K562 (cell line): ENCODE results near the gene ADAMTS14. TPM values are rescaled to one million over a fixed set of nuclear protein-coding genes. Genes with fewer than 3 reads are reported as not detected.

ENCODE experiments used
- ATAC-seq: fragments of 200-7000 bp; cut with Tn5 transposase; 3 replicates; pipeline ENCODE4 v1.9.1; 2020; ENCODE audit warnings: moderate library complexity
- BruUV-seq: library from RNA; stranded (reverse); fragments of 400-500 nt; replicated peaks from 2 replicates; lab custom pipeline; 2021; lab: Mats Ljungman, UMichigan
- CTCF ChIA-PET: fragments of 300-600 bp; formaldehyde crosslinking; extraction: SDS; loops from one replicate; lab custom pipeline; 2021; ENCODE audit warnings: low intra/inter-chr PET ratio; lab: Yijun Ruan, JAX
- POLR2A ChIA-PET: fragments of 300-600, 350-650 bp; sonication (Branson Sonifier 250); formaldehyde crosslinking; extraction: SDS; loops from one replicate; lab custom pipeline; 2021; ENCODE audit warnings: antibody characterized with exemption, inconsistent platforms; lab: Yijun Ruan, JAX
- DNase-seq, 4 experiments: peaks; one replicate each; pipeline versions ENCODE4 v3.0.0 to v3.0.0-alpha.2; 2011 to 2018; ENCODE audit warnings: low spot score in 3 of 4, mixed read lengths in 3 of 4; ENCODE audit errors: extremely low read depth in 1 of 4
- FAIRE-seq: peaks from 2 replicates; lab custom pipeline; 2011; peaks lifted over from hg19 to GRCh38; lab: Jason Lieb, UNC
- H2AFZ ChIP-seq: 2 replicates; pipeline ENCODE4 v1.6.0; 2011; ENCODE audit warnings: low read depth, low read length, control low read depth, inconsistent platforms
- H3K27ac ChIP-seq: fragments of 200-600 bp; 3 replicates; pipeline ENCODE4 v1.8.0; 2011; ENCODE audit warnings: low read depth, mild to moderate bottlenecking, control low read depth, inconsistent platforms, low read length, moderate library complexity, mixed read lengths; ENCODE audit errors: extremely low read depth
- H3K27me3 ChIP-seq, 2 experiments: fragments of 300-600 bp in 1 of 2; 2 replicates in 1 of 2; 3 replicates in 1 of 2; pipeline versions ENCODE4 v1.6.0 to v1.8.0; 2011; ENCODE audit warnings: inconsistent platforms in 2 of 2, low read length in 2 of 2, mild to moderate bottlenecking in 1 of 2, mixed read lengths in 1 of 2, moderate library complexity in 1 of 2; ENCODE audit not compliant: control insufficient read depth in 2 of 2, insufficient read depth in 2 of 2
- H3K36me3 ChIP-seq: fragments of 300-600 bp; 3 replicates; pipeline ENCODE4 v1.8.0; 2011; ENCODE audit warnings: mild to moderate bottlenecking, low read length, inconsistent platforms; ENCODE audit not compliant: control insufficient read depth, insufficient read depth
- H3K4me1 ChIP-seq, 2 experiments: fragments of 200-600 bp in 1 of 2; replicated peaks in 1 of 2; 2 replicates in 1 of 2; 3 replicates in 1 of 2; pipeline versions ENCODE4 v1.5.1 to v1.8.0; 2011; ENCODE audit warnings: inconsistent platforms in 2 of 2, low read length in 2 of 2, mild to moderate bottlenecking in 1 of 2, mixed read lengths in 1 of 2, moderate library complexity in 1 of 2; ENCODE audit not compliant: control insufficient read depth in 2 of 2, insufficient read depth in 2 of 2
- H3K4me2 ChIP-seq: 2 replicates; pipeline ENCODE4 v1.6.1; 2011; ENCODE audit warnings: low read length, control low read depth, inconsistent platforms, mixed read lengths; ENCODE audit not compliant: insufficient read depth
- H3K4me3 ChIP-seq: fragments of 200-600 bp; sonication (generic), shearing (Covaris generic); 2 replicates; pipeline ENCODE4 v1.5.1; 2016; ENCODE audit warnings: control low read depth, inconsistent platforms
- H3K79me2 ChIP-seq: fragments of 200-600 bp; 3 replicates; pipeline ENCODE4 v1.8.0; 2011; ENCODE audit warnings: low read length, inconsistent platforms; ENCODE audit not compliant: control insufficient read depth, insufficient read depth
- H3K9ac ChIP-seq, 2 experiments: 2 replicates each; pipeline versions ENCODE4 v1.6.0 to v1.6.1; 2011; ENCODE audit warnings: low read depth in 2 of 2, low read length in 2 of 2, control low read depth in 1 of 2, inconsistent platforms in 1 of 2, mild to moderate bottlenecking in 1 of 2, mixed read lengths in 1 of 2; ENCODE audit not compliant: insufficient read depth in 1 of 2
- H3K9me1 ChIP-seq: one replicate; pipeline ENCODE4 v1.6.0; 2011; ENCODE audit warnings: inconsistent platforms, mild to moderate bottlenecking, low read length, moderate library complexity; ENCODE audit not compliant: control insufficient read depth, insufficient read depth
- H3K9me3 ChIP-seq: replicated peaks from 2 replicates; pipeline ENCODE4 v1.5.1; 2011; ENCODE audit warnings: low read depth, low read length, inconsistent platforms; ENCODE audit not compliant: control insufficient read depth, insufficient read depth
- H4K20me1 ChIP-seq: replicated peaks from 2 replicates; pipeline ENCODE4 v1.6.1; 2011; ENCODE audit warnings: low read length, inconsistent platforms, mixed read lengths; ENCODE audit not compliant: control insufficient read depth, insufficient read depth
- ARID1B ChIP-seq: fragments of 450-650 bp; IDR thresholded peaks from 2 replicates; pipeline ENCODE4 v1.6.1; 2016; ENCODE audit warnings: antibody characterized with exemption, mild to moderate bottlenecking, inconsistent platforms
- CBFA2T3 ChIP-seq: fragments of 450-650 bp; IDR thresholded peaks from 2 replicates; pipeline ENCODE4 v1.6.1; 2017
- CTBP1 ChIP-seq: fragments of 450-650 bp; IDR thresholded peaks from 2 replicates; pipeline ENCODE4 v1.6.1; 2016; ENCODE audit warnings: borderline replicate concordance
- ELK3 ChIP-seq: fragments of 450-650 bp; formaldehyde crosslinking; IDR thresholded peaks from 2 replicates; pipeline ENCODE4 v1.4.0; 2020; ENCODE audit warnings: mild to moderate bottlenecking
- EP300 ChIP-seq: IDR thresholded peaks from 2 replicates; pipeline ENCODE4 v1.6.1; 2012; ENCODE audit warnings: low read length, improper control_type of control experiment
- HBP1 ChIP-seq: fragments of 450-650 bp; formaldehyde crosslinking; IDR thresholded peaks from 2 replicates; pipeline ENCODE4 v1.4.0; 2022; ENCODE audit warnings: missing genetic modification characterization
- HDAC2 ChIP-seq: fragments of 450-650 bp; IDR thresholded peaks from 2 replicates; pipeline ENCODE4 v1.6.1; 2016; ENCODE audit warnings: mild to moderate bottlenecking
- PKNOX1 ChIP-seq: fragments of 450-650 bp; IDR thresholded peaks from 2 replicates; pipeline ENCODE4 v1.6.1; 2016
- RBBP5 ChIP-seq: fragments of 200-600 bp; sonication (generic); IDR thresholded peaks from 2 replicates; pipeline ENCODE4 v1.6.1; 2012; ENCODE audit warnings: borderline replicate concordance, mild to moderate bottlenecking, low read length, control low read depth, inconsistent platforms; ENCODE audit not compliant: insufficient read depth, poor library complexity, severe bottlenecking
- SMARCA4 ChIP-seq: fragments of 450-650 bp; IDR thresholded peaks from 2 replicates; pipeline ENCODE4 v1.6.1; 2016
- TCF3 ChIP-seq: sonication (generic); formaldehyde crosslinking; IDR thresholded peaks from 2 replicates; pipeline ENCODE4 v1.4.0; 2020; ENCODE audit warnings: mild to moderate bottlenecking, missing genetic modification reagents
- TOE1 ChIP-seq, 2 experiments: fragments of 450-650 bp in 1 of 2; sonication (generic) in 1 of 2; formaldehyde crosslinking in 1 of 2; IDR thresholded peaks; 2 replicates each; pipeline versions ENCODE4 v1.7.1 to v1.8.0; 2016 to 2022; ENCODE audit warnings: borderline replicate concordance in 2 of 2, mild to moderate bottlenecking in 2 of 2, antibody characterized with exemption in 1 of 2, inconsistent platforms in 1 of 2, low read depth in 1 of 2, missing genetic modification reagents in 1 of 2, moderate library complexity in 1 of 2
- ZKSCAN1 ChIP-seq: fragments of 150-350 bp; IDR thresholded peaks from 2 replicates; pipeline ENCODE4 v1.6.1; 2016; ENCODE audit warnings: low read depth, low read length
- WGBS: fragments of 100-300 bp; shearing (Covaris generic); methylation state at CpG from one replicate; pipeline ENCODE4 v1.1.6; 2016; ENCODE audit warnings: low coverage, mixed read lengths; ENCODE audit not compliant: insufficient coverage; ENCODE audit errors: missing lambda C conversion rate; 5-methylcytosine and 5-hydroxymethylcytosine counted together
- in situ Hi-C: fragments of 300-500 bp; cut with MboI; formaldehyde crosslinking; loops from 4 replicates; pipeline ENCODE4 v1.15.0; 2018; ENCODE audit warnings: inconsistent platforms, mixed read lengths
- intact Hi-C: fragments of 100-400 bp; cut with micrococcal nuclease; formaldehyde crosslinking; loops from 2 replicates; pipeline ENCODE4 v1.14.2; 2022
- polyA plus RNA-seq, 8 experiments: library from polyadenylated mRNA; depleted of rRNA in 4 of 8; stranded (reverse) in 5 of 8; unstranded in 3 of 8; fragments of >200 nt; fragmentation: Nextera tagmentation in 2 of 8; fragmentation: Illumina TruSeq in 1 of 8; extraction: Ambion mirVana in 2 of 8; extraction: Trizol in 1 of 8; gene quantifications; 2 replicates each; pipeline versions ENCODE4 v1.2.1 to v1.2.3, GENCODE V29; 2011 to 2014; ENCODE audit warnings: inconsistent platforms in 1 of 8, missing spikeins in 1 of 8
- total RNA-seq, 7 experiments: library from RNA; depleted of rRNA in 6 of 7; stranded (reverse); fragments of >200 nt in 6 of 7; fragmentation: Illumina TruSeq in 2 of 7; extraction: Trizol in 2 of 7; gene quantifications; 2 replicates each; pipeline versions ENCODE4 v1.2.1 to v1.2.3, GENCODE V29; 2011 to 2021; ENCODE audit warnings: low replicate concordance in 1 of 7

Gene ADAMTS14
- total and polyA plus RNA-seq, 9 of the 15 experiments (the other 6 are each of a cell fraction or from before 2014, with no cell fraction given): 0.04 to 37.4 (median 15.9) TPM

GRCh38 chr10:70692043-70692603 is 19.8 kb downstream of the ADAMTS14 start:
- Histone ChIP-seq H3K4me2 (peak overlapping the region; percentile 61; the same call in 1 of the 2 replicates), H3K4me1 (peaks cover 47 to 49% of the 10 kb centered on the region in 2 experiments), H3K9me1 (no peaks in the 10 kb centered on the region), H3K9me3 (no peaks in the 10 kb centered on the region), H3K36me3 (peaks cover 68% of the 10 kb centered on the region; the same call in 2 of the 3 replicates), H3K79me2 (peaks cover 64% of the 10 kb centered on the region), H3K27me3 (no peaks in the 10 kb centered on the region), H3K27ac (peak overlapping the region; percentile 29; the same call in 2 of the 3 replicates), H2AFZ (no peak overlapping the region), H3K4me3 (no peak overlapping the region), H3K9ac (peak overlapping the region; percentile 2 to 23; a peak in 1 of 4 replicates), H4K20me1 (no peaks in the 10 kb centered on the region; the same call in 1 of the 2 replicates)
- intact Hi-C loops: no loop called here
- in situ Hi-C loops: no loop called here
- no peak for FAIRE-seq
- DNase-seq: no peak
- WGBS: 34% methylated on average over 9 of the region's 9 CpGs
- TF ChIP-seq PKNOX1 (peak; percentile 36; the same call in 1 of the 2 replicates), TCF3 (CRISPR knock-in tag) (peak; percentile 71), ARID1B (peak; percentile 40), EP300 (0 out of 2 replicates have a peak, but pooled peaks have one; percentile 20), HBP1 (CRISPR knock-in tag) (no peak), CTBP1 (peak; percentile 29; the same call in 1 of the 2 replicates), RBBP5 (peak; percentile 33), TOE1 (IDR thresholded peaks at IDR 0.05; ENCODE audit: borderline replicate concordance) (no peak), TOE1 (CRISPR knock-in tag; IDR thresholded peaks at IDR 0.05; ENCODE audit: borderline replicate concordance, low read depth) (0 out of 2 replicates have a peak, but pooled peaks have one; percentile 50), ELK3 (CRISPR knock-in tag) (no peak), ZKSCAN1 (0 out of 2 replicates have a peak, but pooled peaks have one; percentile 66), SMARCA4 (peak; percentile 12; the same call in 1 of the 2 replicates), CBFA2T3 (peak; percentile 39; the same call in 1 of the 2 replicates), HDAC2 (no peak)
- POLR2A ChIA-PET: interaction anchor here (0.6 to 4.1 kb wide), 4 partner anchors 10 to 115 kb away, joined by 3 to 18 read pairs (median 3); no protein-coding TSS in a partner anchor
- no TSS peak for BruUV-seq
- CTCF ChIA-PET: no interaction called here
- ATAC-seq: peak; percentile 20
